ENCODE data around the gene WDR45.

DNA sequence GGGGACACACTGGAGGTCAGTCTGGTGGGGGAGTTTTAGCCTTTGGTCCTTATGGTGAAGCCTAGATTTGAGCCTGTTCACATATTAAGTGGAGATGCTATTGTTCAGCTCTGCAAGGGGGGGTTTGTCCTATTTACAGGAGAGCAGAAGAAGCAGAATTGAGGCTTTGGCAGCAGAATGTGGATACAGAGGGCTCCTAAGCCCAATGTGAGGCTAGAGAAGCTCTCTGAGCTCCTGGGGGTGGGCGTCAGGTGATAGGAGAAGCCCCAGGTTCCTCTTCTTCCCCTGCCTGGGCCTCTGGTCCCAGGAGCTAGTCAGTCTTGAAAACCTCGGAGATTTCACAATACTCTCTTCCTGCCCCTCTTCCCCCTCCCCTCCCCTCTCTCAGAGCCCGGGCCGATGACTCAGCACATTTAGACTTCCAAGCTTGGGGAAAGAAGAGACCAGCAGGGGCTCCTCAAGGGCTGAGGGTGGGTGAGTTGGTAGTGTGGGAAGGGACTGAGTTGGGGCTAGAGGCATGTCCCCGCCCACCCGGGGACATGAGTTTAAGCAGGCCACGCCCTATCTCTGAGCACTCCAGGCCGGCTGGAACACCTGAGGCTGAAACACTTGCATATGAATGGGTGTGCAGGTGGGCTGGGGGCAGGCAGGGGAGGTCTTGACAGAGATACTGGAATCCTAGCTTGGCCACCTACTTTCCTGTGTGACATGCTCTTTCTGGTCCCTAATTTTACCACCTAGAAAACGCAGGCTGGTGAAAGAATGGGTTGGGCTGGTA, 39.9 kb downstream of the WDR45 start:
- TF ChIP-seq ZNF557 (CRISPR knock-in tag; IDR thresholded peaks at IDR 0.05) (no peak), ZNF253 (CRISPR knock-in tag; IDR thresholded peaks at IDR 0.05; ENCODE audit: borderline replicate concordance) (no peak), SMARCC2 (IDR thresholded peaks at IDR 0.05) (no peak), TBP (CRISPR knock-in tag; IDR thresholded peaks at IDR 0.05) (no peak), GTF2F1 (IDR thresholded peaks at IDR 0.05; ENCODE audit: low read length) (no peak)
